BJ (cell line): ENCODE results near the gene NPIPB8. TPM values are rescaled to one million over a fixed set of nuclear protein-coding genes. Genes with fewer than 3 reads are reported as not detected.
"Not testable (repeated sequence)": the region's sequence is repeated elsewhere in the genome, so short reads cannot be mapped to it uniquely, and the experiment has no call there.

Experiments
- CTCF ChIA-PET: fragments of 350-600 bp; formaldehyde crosslinking; extraction: SDS; loops from one replicate; lab custom pipeline; 2021; ENCODE audit warnings: antibody characterized with exemption, inconsistent platforms; lab: Yijun Ruan, JAX
- POLR2A ChIA-PET: fragments of 300-600 bp; sonication (Branson Sonifier 250); formaldehyde crosslinking; extraction: SDS; loops from one replicate; lab custom pipeline; 2021; ENCODE audit warnings: antibody characterized with exemption; lab: Charles Lee
- DNase-seq: peaks from one replicate; pipeline ENCODE4 v3.0.0-alpha.2; 2011; ENCODE audit warnings: low read depth
- H3K27me3 ChIP-seq: 2 replicates; pipeline ENCODE4 v1.6.0; 2011; ENCODE audit warnings: low read length; ENCODE audit not compliant: control insufficient read depth, insufficient read depth
- H3K36me3 ChIP-seq: 2 replicates; pipeline ENCODE4 v1.5.1; 2011; ENCODE audit warnings: low read length; ENCODE audit not compliant: control insufficient read depth, insufficient read depth
- H3K4me3 ChIP-seq: 2 replicates; pipeline ENCODE4 v1.5.1; 2011; ENCODE audit warnings: low read depth, mild to moderate bottlenecking, control low read depth, low read length
- polyA plus RNA-seq: library from polyadenylated mRNA; depleted of rRNA; stranded (reverse); fragments of >200 nt; gene quantifications from 2 replicates; pipeline ENCODE4 v1.2.3, GENCODE V29; 2011
- TF ChIP-seq, protein P1 (sequence below): IDR thresholded peaks from 2 replicates; pipeline ENCODE4 v1.5.1; 2011; ENCODE audit warnings: low read depth, mild to moderate bottlenecking, control low read depth, inconsistent platforms, low read length, moderate library complexity; ENCODE audit not compliant: insufficient read depth

NPIPB8 gene
- polyA plus RNA-seq, 1 experiment = not detected

- no peak overlapping the region for H3K4me3 ChIP-seq
- no peaks in the 10 kb centered on the region; the same call in 1 of the 2 replicates for H3K27me3 ChIP-seq
- TF ChIP-seq, protein P1, sequence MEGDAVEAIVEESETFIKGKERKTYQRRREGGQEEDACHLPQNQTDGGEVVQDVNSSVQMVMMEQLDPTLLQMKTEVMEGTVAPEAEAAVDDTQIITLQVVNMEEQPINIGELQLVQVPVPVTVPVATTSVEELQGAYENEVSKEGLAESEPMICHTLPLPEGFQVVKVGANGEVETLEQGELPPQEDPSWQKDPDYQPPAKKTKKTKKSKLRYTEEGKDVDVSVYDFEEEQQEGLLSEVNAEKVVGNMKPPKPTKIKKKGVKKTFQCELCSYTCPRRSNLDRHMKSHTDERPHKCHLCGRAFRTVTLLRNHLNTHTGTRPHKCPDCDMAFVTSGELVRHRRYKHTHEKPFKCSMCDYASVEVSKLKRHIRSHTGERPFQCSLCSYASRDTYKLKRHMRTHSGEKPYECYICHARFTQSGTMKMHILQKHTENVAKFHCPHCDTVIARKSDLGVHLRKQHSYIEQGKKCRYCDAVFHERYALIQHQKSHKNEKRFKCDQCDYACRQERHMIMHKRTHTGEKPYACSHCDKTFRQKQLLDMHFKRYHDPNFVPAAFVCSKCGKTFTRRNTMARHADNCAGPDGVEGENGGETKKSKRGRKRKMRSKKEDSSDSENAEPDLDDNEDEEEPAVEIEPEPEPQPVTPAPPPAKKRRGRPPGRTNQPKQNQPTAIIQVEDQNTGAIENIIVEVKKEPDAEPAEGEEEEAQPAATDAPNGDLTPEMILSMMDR = no peak
- POLR2A ChIA-PET = no interaction called here
- CTCF ChIA-PET = interaction anchor here (1.0 to 1.4 kb wide), 2 partner anchors 12 kb away, joined by 4 to 6 read pairs; no protein-coding TSS in a partner anchor
- DNase-seq = no peak
- H3K36me3 ChIP-seq = no peaks in the 10 kb centered on the region
Observed at GRCh38 chr16:28604186-28604565, 33.7 kb upstream of the NPIPB8 start.

DNA sequence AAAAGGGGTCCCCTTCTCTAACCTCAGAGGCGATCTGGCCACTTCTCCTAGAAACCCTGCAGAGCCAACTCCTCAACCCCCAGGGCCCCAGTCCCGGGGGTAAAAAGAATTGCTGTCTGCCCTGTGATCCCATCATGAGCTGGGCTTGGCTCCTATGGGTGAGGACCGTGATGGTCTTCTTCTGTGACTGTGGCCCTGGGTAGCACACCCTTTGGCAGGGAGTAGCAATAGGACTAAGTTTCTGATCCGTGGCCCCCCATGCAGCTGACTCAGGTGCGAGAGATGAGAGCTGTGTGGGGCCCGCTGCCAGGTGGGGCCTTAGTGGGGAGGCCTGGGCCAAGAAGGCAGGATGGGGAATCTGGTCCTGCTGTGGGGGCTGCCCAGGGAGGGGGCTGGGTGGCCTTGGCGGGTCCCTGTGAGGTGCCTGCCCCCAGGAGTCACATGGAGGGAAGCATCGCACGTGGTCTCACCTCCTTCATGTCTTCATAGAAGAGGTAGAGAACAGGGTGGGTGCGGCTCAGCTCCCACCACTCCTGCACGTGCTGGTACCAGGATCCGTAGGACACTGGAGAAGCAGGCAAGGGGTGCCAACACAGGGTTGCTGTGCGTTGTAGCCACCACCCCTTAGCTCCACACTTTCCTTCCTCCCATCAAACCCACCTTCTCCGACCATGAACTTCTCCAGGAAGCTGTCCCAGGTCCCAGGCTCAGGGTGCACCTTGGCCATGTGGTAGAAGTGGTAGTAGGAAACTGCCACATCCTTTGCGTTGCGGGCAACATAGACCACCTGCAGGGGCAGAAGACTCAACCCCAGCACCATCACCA lies 31.4 kb upstream of the NPIPB8 start:
- ChIA-PET POLR2A (no interaction called here), CTCF (no interaction called here)
- Histone ChIP-seq H3K27me3 (no peaks in the 10 kb centered on the region; the same call in 1 of the 2 replicates), H3K4me3 (no peak overlapping the region), H3K36me3 (no peaks in the 10 kb centered on the region)
- DNase-seq = no peak
- TF ChIP-seq, protein P1 = no peak

- DNase-seq = no peak
- Histone ChIP-seq H3K4me3 (no peak overlapping the region), H3K36me3 (no peaks in the 10 kb centered on the region), H3K27me3 (no peaks in the 10 kb centered on the region; the same call in 1 of the 2 replicates)
- TF ChIP-seq, protein P1 = no peak
- ChIA-PET POLR2A (no interaction called here), CTCF (no interaction called here)
Observed at GRCh38 chr16:28607116-28607623, 30.7 kb upstream of the NPIPB8 start.

DNA sequence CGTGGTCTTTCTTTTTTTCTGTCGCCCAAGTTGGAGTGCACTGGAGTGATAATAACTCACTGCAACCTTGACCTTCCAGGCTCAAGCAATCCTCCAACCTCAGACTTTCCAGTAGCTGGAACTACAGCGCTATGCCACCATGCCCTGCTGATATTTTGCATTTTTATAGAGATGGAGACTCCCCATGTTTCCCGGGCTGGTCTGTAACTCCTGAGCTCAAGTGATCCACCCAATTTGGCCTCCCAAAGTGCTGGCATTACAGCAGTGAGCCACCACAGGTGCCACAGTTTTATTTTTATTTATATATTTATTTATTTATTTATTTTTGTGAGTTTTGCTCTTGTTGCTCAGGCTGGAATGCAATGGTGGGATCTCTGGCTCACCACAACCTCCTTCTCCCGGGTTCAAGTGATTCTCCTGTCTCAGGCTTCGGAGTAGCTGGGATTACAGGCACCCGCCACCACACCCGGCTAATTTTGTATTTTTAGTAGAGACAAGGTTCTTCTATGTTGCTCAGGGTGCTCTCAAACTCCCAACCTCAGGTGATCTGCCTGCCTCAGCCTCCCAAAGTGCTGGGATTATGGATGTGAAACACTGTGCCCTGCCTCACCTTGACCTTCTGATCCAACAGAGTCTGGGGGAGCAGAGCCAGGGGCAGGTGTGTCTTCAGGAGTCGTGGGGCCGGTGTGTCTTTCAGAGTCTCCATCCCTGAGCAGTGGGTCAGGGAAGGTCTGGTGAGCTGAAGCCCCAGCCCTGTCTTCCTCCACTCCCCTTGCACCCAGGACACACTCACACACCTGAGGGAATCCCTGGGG lies 30.0 kb upstream of the NPIPB8 start:
- H3K4me3 ChIP-seq, H3K27me3 ChIP-seq, POLR2A ChIA-PET, H3K36me3 ChIP-seq, DNase-seq, CTCF ChIA-PET: not testable (repeated sequence)

DNA sequence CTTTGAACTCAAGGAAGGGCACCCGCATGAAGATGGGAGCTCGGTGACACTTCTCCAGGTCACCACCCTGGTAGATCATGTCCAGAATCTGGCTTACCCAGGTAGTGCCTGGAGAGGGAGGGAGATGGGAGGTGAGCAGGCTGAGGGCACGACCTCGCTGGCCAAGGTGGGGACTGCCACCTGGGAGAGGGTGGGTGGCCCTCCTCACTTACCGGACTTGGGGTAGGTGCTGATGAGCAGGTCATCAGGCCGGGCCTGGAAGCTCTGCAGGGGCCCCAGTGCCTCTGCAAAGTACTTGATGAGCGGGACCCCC lies 29.4 kb upstream of the NPIPB8 start:
- H3K4me3 ChIP-seq, H3K36me3 ChIP-seq, CTCF ChIA-PET, H3K27me3 ChIP-seq, POLR2A ChIA-PET, DNase-seq: not testable (repeated sequence)

DNA sequence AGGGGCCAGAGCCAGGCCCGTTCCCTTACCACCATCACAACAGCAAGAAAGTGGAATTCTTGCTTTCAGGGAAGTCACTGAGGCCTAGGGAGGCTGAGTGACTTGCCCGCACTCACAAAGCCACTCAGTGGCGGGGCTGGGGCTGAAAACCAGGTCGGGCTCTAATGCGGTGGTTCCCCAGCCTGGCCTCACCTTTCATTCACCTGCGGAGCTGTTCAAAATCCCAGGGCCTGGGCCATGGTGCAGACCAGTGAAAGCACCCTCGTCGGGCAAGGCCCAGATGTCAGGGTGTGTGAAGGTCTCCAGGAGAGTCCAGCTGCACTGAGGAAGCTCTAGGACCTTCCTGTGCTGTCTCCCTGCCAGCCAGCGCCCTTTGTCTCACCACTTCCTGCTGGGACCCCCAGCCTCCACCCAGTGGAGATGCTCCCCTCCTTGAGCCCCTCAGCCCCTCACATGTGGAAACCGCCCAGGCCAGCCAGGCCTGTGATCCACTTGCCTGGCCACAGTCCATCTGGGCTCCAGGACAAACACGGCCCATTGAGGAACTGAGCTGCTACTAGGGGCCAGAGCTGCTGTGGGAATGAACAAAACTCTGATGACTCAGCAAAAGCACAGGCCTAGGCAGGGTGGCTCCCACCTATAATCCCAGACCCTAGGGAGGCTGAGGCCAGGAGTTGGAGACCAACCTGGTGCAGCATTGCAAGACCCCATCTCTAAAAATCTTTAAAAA lies 28.8 kb upstream of the NPIPB8 start:
- not testable (repeated sequence) for DNase-seq
- CTCF ChIA-PET = interaction anchor here (1.2 kb wide), 1 partner anchor 288 kb away, joined by 3 read pairs; no protein-coding TSS in a partner anchor

More for the DNA sequence above, 28.8 kb upstream of the NPIPB8 start:
- POLR2A ChIA-PET, H3K4me3 ChIP-seq, H3K27me3 ChIP-seq, H3K36me3 ChIP-seq: not testable (repeated sequence)
